ENCODE results near the gene RAI14.

Gene RAI14

DNA sequence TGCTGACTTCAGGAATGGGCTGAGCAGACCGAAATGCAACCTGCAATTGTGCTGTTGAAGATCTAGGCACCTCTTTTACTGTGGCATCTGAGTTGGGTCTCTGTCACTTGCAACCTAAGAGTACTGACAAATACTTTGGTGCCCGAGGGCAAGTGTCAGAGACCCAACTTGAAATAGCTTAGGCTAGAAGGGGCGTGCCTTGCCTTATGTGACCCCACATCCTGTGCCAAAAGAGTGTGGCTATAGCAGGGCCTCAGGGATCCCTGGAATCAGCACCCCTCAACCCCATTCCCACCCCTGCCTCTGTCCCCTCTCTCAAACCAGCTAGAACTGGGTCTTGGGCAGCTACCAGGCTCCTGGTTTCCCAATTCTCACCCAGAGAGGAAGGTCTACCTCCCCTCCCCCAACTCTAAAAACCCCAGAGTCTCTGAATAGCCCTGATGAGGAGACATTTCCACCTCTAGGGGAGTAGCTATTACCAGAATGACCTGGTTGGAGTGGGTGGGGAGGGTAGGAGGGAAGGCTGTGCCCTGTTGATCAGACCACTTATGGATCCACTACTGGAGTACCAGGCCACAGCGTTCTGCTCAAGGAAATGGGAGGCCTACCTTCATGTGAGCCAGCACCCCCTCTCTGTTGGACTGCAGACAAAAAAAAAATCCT lies 17.5 kb downstream of the RAI14 start:
- Histone ChIP-seq H3K27me3 (ENCODE audit: control insufficient read depth, low read length) (no peaks in the 10 kb centered on the region), H3K4me3 (ENCODE audit: low read length) (no peak overlapping the region), H3K27ac (ENCODE audit: low read depth, low read length) (no peak overlapping the region), H3K36me3 (ENCODE audit: control insufficient read depth, low read length) (no peaks in the 10 kb centered on the region), H3K9me2 (replicated peaks; ENCODE audit: control insufficient read depth, low read length) (no peaks in the 10 kb centered on the region), H3K79me2 (ENCODE audit: control insufficient read depth, low read length) (no peaks in the 10 kb centered on the region), H4K20me1 (ENCODE audit: control insufficient read depth, insufficient read depth, low read depth, low read length) (no peaks in the 10 kb centered on the region), H3K4me1 (ENCODE audit: control insufficient read depth, low read length) (no peaks in the 10 kb centered on the region), H3F3A (ENCODE audit: control insufficient read depth, insufficient read depth) (no peaks in the 10 kb centered on the region), H3K9me3 (ENCODE audit: control insufficient read depth, insufficient read depth, low read length) (no peaks in the 10 kb centered on the region), H3K4me2 (ENCODE audit: low read length) (no peak overlapping the region)
- TF ChIP-seq EZH2phosphoT487 (IDR thresholded peaks at IDR 0.05; ENCODE audit: borderline replicate concordance, low read length) (no peak), CTCF (IDR thresholded peaks at IDR 0.05; ENCODE audit: low read depth, low read length, poor library complexity, severe bottlenecking) (no peak)

DNA sequence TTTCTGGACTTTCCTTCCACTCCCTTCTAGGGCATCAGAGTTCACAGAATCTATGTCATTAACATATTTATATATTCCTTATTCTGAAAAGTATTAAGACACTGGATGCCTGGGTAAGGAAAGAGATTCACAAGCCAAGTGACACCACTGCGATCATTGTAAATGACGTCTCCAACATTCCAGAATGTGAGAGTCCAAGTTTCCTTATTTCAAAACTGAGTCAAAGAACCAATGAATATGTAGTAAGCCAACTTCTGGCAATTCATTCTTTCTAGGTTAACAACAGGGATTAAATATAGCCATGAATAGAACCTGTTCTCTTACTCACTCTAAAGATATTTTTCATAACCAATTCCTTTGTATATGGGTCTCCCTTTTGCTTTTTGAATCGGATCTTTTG lies 18.1 kb downstream of the RAI14 start:
- Histone ChIP-seq H3K4me3 (ENCODE audit: low read length) (no peak overlapping the region), H4K20me1 (ENCODE audit: control insufficient read depth, insufficient read depth, low read depth, low read length) (no peaks in the 10 kb centered on the region), H3K79me2 (ENCODE audit: control insufficient read depth, low read length) (no peaks in the 10 kb centered on the region), H3K27ac (ENCODE audit: low read depth, low read length) (no peak overlapping the region), H3K4me2 (ENCODE audit: low read length) (no peak overlapping the region), H3K4me1 (ENCODE audit: control insufficient read depth, low read length) (no peaks in the 10 kb centered on the region), H3F3A (ENCODE audit: control insufficient read depth, insufficient read depth) (no peaks in the 10 kb centered on the region), H3K9me3 (ENCODE audit: control insufficient read depth, insufficient read depth, low read length) (no peaks in the 10 kb centered on the region), H3K9me2 (replicated peaks; ENCODE audit: control insufficient read depth, low read length) (no peaks in the 10 kb centered on the region), H3K36me3 (ENCODE audit: control insufficient read depth, low read length) (no peaks in the 10 kb centered on the region), H3K27me3 (ENCODE audit: control insufficient read depth, low read length) (no peaks in the 10 kb centered on the region)
- TF ChIP-seq EZH2phosphoT487 (IDR thresholded peaks at IDR 0.05; ENCODE audit: borderline replicate concordance, low read length) (no peak), CTCF (IDR thresholded peaks at IDR 0.05; ENCODE audit: low read depth, low read length, poor library complexity, severe bottlenecking) (no peak)

DNA sequence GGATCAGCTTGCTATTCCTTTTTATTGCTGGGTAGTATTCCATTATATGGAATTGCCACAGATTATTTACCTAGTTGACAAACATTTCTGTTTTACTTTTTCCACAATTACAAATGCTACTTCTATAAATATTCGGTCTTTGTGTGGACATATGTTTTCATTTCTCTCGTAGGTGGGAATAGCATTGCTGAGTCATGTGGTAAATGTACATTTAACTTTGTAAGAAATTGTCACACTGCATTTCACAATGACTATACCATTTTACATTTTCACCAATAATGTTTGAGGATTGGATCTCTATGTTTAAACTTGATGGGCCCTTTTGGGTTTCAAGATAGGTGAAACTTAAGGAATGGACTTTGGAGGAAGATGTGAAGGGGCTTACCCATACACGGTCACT lies 19.7 kb downstream of the RAI14 start:
- Histone ChIP-seq H3K79me2 (ENCODE audit: control insufficient read depth, low read length) (no peaks in the 10 kb centered on the region), H3K27ac (ENCODE audit: low read depth, low read length) (no peak overlapping the region), H3K9me3 (ENCODE audit: control insufficient read depth, insufficient read depth, low read length) (no peaks in the 10 kb centered on the region), H3K27me3 (ENCODE audit: control insufficient read depth, low read length) (no peaks in the 10 kb centered on the region), H3K36me3 (ENCODE audit: control insufficient read depth, low read length) (no peaks in the 10 kb centered on the region), H3K4me2 (ENCODE audit: low read length) (no peak overlapping the region), H3K4me1 (ENCODE audit: control insufficient read depth, low read length) (no peaks in the 10 kb centered on the region), H4K20me1 (ENCODE audit: control insufficient read depth, insufficient read depth, low read depth, low read length) (no peaks in the 10 kb centered on the region), H3K4me3 (ENCODE audit: low read length) (no peak overlapping the region), H3K9me2 (replicated peaks; ENCODE audit: control insufficient read depth, low read length) (no peaks in the 10 kb centered on the region), H3F3A (ENCODE audit: control insufficient read depth, insufficient read depth) (no peaks in the 10 kb centered on the region)
- TF ChIP-seq CTCF (IDR thresholded peaks at IDR 0.05; ENCODE audit: low read depth, low read length, poor library complexity, severe bottlenecking) (no peak), EZH2phosphoT487 (IDR thresholded peaks at IDR 0.05; ENCODE audit: borderline replicate concordance, low read length) (no peak)
